K562 (cell line): ENCODE results near the gene ACOX1. TPM values are rescaled to one million over a fixed set of nuclear protein-coding genes. Genes with fewer than 3 reads are reported as not detected.
A peak's percentile ranks its signal among the peaks of the same experiment; 100 is the strongest.

Experiments
- BDP1 ChIP-seq: IDR thresholded peaks from 3 replicates; pipeline ENCODE4 v1.6.1; 2011; ENCODE audit not compliant: insufficient read length, insufficient read depth
- BHLHE40 ChIP-seq: IDR thresholded peaks from 2 replicates; pipeline ENCODE4 v1.6.1; 2011; ENCODE audit warnings: low read length, improper control_type of control experiment
- CHD1 ChIP-seq: fragments of 200-600 bp; sonication (generic); IDR thresholded peaks from one replicate; pipeline ENCODE4 v1.6.1; 2012; ENCODE audit warnings: mild to moderate bottlenecking, moderate library complexity, low read length, inconsistent platforms
- CREB3 ChIP-seq: fragments of 450-650 bp; conservative IDR thresholded peaks from 2 replicates; pipeline ENCODE4 v1.6.1; 2016; ENCODE audit warnings: missing genetic modification characterization, low read depth, mild to moderate bottlenecking, missing compliant biosample characterization, moderate library complexity
- CREM ChIP-seq: IDR thresholded peaks from 2 replicates; pipeline ENCODE4 v1.6.1; 2014; ENCODE audit warnings: antibody characterized with exemption, low read depth
- ELF2 ChIP-seq: fragments of 250-450 bp; sonication (Bioruptor Pico); IDR thresholded peaks from 2 replicates; pipeline ENCODE4 v1.5.0; 2021; ENCODE audit warnings: mild to moderate bottlenecking
- ESRRA ChIP-seq: fragments of 450-650 bp; IDR thresholded peaks from 2 replicates; pipeline ENCODE4 v1.6.1; 2014; ENCODE audit warnings: low read depth, mild to moderate bottlenecking, moderate library complexity, borderline replicate concordance
- HMG20A ChIP-seq: fragments of 450-650 bp; formaldehyde crosslinking; conservative IDR thresholded peaks from 2 replicates; pipeline ENCODE4 v1.4.0; 2020; ENCODE audit warnings: mild to moderate bottlenecking, mixed read lengths
- HSF4 ChIP-seq: fragments of 250-450 bp; sonication (Bioruptor Pico); IDR thresholded peaks from 2 replicates; pipeline ENCODE4 v2.1.2; 2022; ENCODE audit warnings: mild to moderate bottlenecking, moderate library complexity, borderline replicate concordance
- MCM5 ChIP-seq: fragments of 450-650 bp; IDR thresholded peaks from 2 replicates; pipeline ENCODE4 v1.6.1; 2016; ENCODE audit warnings: low read depth
- MEIS2 ChIP-seq: fragments of 450-650 bp; IDR thresholded peaks from 2 replicates; pipeline ENCODE4 v1.6.1; 2014; ENCODE audit warnings: mild to moderate bottlenecking; ENCODE audit not compliant: partially characterized antibody
- MIER1 ChIP-seq: fragments of 450-650 bp; IDR thresholded peaks from 2 replicates; pipeline ENCODE4 v1.6.1; 2016; ENCODE audit warnings: antibody characterized with exemption, mild to moderate bottlenecking, low read depth
- RBM25 ChIP-seq: fragments of 200-400 bp; formaldehyde crosslinking; IDR thresholded peaks from 2 replicates; pipeline ENCODE4 v1.6.1; 2018; ENCODE audit warnings: low read length, low read depth, moderate library complexity; ENCODE audit not compliant: severe bottlenecking
- SMAD3 ChIP-seq: fragments of 450-650 bp; formaldehyde crosslinking; conservative IDR thresholded peaks from 2 replicates; pipeline ENCODE4 v1.4.0; 2020; ENCODE audit warnings: mild to moderate bottlenecking
- SMAD4 ChIP-seq: fragments of 250-450 bp; sonication (Bioruptor Pico); conservative IDR thresholded peaks from 2 replicates; pipeline ENCODE4 v1.8.0; 2021; ENCODE audit warnings: inconsistent platforms, mild to moderate bottlenecking, moderate library complexity
- SMARCE1 ChIP-seq: fragments of 450-650 bp; IDR thresholded peaks from 2 replicates; pipeline ENCODE4 v1.7.1; 2016; ENCODE audit warnings: mild to moderate bottlenecking
- SREBF1 ChIP-seq: fragments of 150-350 bp; IDR thresholded peaks from 2 replicates; pipeline ENCODE4 v1.6.1; 2014; ENCODE audit warnings: antibody characterized with exemption, low read depth, low read length, borderline replicate concordance
- TAF9B ChIP-seq: fragments of 450-650 bp; IDR thresholded peaks from 2 replicates; pipeline ENCODE4 v1.6.1; 2018; ENCODE audit warnings: mild to moderate bottlenecking; ENCODE audit not compliant: partially characterized antibody
- TRIM28 ChIP-seq: fragments of 450-650 bp; IDR thresholded peaks from 2 replicates; pipeline ENCODE4 v1.6.1; 2017
- XRCC3 ChIP-seq: fragments of 450-650 bp; IDR thresholded peaks from 2 replicates; pipeline ENCODE4 v1.6.1; 2017; ENCODE audit warnings: mild to moderate bottlenecking, moderate library complexity
- ZNF277 ChIP-seq: fragments of 250-450 bp; sonication (Bioruptor Pico); IDR thresholded peaks from 2 replicates; pipeline ENCODE4 v1.8.0; 2022; ENCODE audit warnings: inconsistent platforms, mild to moderate bottlenecking, moderate library complexity, borderline replicate concordance
- ZNF3 ChIP-seq: fragments of 250-450 bp; sonication (Bioruptor Pico); IDR thresholded peaks from 2 replicates; pipeline ENCODE4 v1.5.0; 2021; ENCODE audit warnings: mild to moderate bottlenecking, moderate library complexity
- ZNF778 ChIP-seq: fragments of 450-650 bp; formaldehyde crosslinking; IDR thresholded peaks from 2 replicates; pipeline ENCODE4 v1.4.0; 2020; ENCODE audit warnings: mild to moderate bottlenecking, moderate library complexity
- polyA plus RNA-seq, 8 experiments: library from polyadenylated mRNA; depleted of rRNA in 4 of 8; stranded (reverse) in 5 of 8; unstranded in 3 of 8; fragments of >200 nt; fragmentation: Nextera tagmentation in 2 of 8; fragmentation: Illumina TruSeq in 1 of 8; extraction: Ambion mirVana in 2 of 8; extraction: Trizol in 1 of 8; gene quantifications; 2 replicates each; pipeline versions ENCODE4 v1.2.1 to v1.2.3, GENCODE V29; 2011 to 2014; ENCODE audit warnings: inconsistent platforms in 1 of 8, missing spikeins in 1 of 8
- total RNA-seq, 7 experiments: library from RNA; depleted of rRNA in 6 of 7; stranded (reverse); fragments of >200 nt in 6 of 7; fragmentation: Illumina TruSeq in 2 of 7; extraction: Trizol in 2 of 7; gene quantifications; 2 replicates each; pipeline versions ENCODE4 v1.2.1 to v1.2.3, GENCODE V29; 2011 to 2021; ENCODE audit warnings: low replicate concordance in 1 of 7
- TF ChIP-seq, protein P1 (sequence below): fragments of 450-650 bp; IDR thresholded peaks from 2 replicates; pipeline ENCODE4 v1.6.1; 2016; ENCODE audit warnings: borderline replicate concordance
- TF ChIP-seq, protein P2 (sequence below): fragments of 250-450 bp; sonication (Bioruptor Pico); IDR thresholded peaks from 2 replicates; pipeline ENCODE4 v1.4.0; 2020; ENCODE audit warnings: mild to moderate bottlenecking, moderate library complexity

ACOX1 gene
- total and polyA plus RNA-seq, 9 of the 15 experiments (the other 6 are each of a cell fraction or from before 2014, with no cell fraction given) = 7.8 to 24.1 (median 14.5) TPM

DNA sequence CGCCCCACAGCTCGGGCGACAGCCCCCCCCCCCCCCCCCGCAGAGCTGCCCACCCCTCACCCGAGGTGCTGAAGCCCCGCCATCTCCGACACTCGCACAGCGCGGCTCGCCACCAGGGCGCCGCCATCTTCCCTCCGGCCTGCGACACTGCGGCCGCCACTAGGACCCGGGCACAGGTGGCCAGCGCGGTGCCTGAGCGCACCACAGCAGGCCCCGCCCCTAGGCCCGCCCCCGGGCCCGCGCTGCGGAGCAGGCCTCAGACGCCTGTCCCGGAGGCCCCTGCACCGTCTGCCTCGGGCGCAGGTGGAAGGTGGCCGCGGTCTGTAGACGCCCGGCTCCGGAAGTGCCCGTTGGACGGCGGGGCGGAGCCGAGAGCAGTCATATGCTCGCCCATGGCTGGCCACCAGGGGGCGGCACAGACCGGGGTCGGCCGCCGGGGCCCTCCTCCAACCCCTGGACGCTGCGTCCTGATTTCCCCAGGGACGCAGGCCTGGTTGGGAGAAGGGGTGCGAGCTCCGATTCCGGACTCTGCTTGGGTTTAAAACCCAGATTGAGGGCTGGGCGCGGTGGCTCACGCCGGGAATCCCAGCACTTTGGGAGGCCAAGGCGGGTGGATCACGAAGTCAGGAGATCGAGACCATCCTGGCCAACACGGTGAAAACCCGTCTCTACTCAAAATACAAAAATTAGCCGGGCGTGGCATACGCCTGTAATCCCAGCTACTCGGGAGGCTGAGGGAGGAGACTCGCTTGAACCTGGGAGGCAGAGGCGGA, 74.0 kb downstream of the ACOX1 start, which contains the start of gene MRPL38 (continued):
- TF ChIP-seq MEIS2 = no peak
- TF ChIP-seq ZNF277 (CRISPR knock-in tag) = no peak
- TF ChIP-seq BHLHE40 = no peak
- TF ChIP-seq ELF2 = peak; percentile 78; the same call in 1 of the 2 replicates
- no peak for TF ChIP-seq RBM25
- no peak for TF ChIP-seq MCM5
- no peak for TF ChIP-seq HSF4 (CRISPR knock-in tag)
- TF ChIP-seq SMARCE1 = no peak
- TF ChIP-seq, protein P1, sequence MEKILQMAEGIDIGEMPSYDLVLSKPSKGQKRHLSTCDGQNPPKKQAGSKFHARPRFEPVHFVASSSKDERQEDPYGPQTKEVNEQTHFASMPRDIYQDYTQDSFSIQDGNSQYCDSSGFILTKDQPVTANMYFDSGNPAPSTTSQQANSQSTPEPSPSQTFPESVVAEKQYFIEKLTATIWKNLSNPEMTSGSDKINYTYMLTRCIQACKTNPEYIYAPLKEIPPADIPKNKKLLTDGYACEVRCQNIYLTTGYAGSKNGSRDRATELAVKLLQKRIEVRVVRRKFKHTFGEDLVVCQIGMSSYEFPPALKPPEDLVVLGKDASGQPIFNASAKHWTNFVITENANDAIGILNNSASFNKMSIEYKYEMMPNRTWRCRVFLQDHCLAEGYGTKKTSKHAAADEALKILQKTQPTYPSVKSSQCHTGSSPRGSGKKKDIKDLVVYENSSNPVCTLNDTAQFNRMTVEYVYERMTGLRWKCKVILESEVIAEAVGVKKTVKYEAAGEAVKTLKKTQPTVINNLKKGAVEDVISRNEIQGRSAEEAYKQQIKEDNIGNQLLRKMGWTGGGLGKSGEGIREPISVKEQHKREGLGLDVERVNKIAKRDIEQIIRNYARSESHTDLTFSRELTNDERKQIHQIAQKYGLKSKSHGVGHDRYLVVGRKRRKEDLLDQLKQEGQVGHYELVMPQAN = no peak; the same call in 1 of the 2 replicates
- TF ChIP-seq SMAD4 (CRISPR knock-in tag) = peak; percentile 95
- no peak for TF ChIP-seq SREBF1
- peak; percentile 79; the same call in 1 of the 2 replicates for TF ChIP-seq ESRRA
- no peak for TF ChIP-seq BDP1
- TF ChIP-seq, protein P2, sequence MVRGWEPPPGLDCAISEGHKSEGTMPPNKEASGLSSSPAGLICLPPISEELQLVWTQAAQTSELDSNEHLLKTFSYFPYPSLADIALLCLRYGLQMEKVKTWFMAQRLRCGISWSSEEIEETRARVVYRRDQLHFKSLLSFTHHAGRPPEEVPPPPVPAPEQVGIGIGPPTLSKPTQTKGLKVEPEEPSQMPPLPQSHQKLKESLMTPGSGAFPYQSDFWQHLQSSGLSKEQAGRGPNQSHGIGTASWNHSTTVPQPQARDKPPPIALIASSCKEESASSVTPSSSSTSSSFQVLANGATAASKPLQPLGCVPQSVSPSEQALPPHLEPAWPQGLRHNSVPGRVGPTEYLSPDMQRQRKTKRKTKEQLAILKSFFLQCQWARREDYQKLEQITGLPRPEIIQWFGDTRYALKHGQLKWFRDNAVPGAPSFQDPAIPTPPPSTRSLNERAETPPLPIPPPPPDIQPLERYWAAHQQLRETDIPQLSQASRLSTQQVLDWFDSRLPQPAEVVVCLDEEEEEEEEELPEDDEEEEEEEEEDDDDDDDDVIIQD (CRISPR knock-in tag) = no peak
- peak; percentile 13 for TF ChIP-seq TAF9B
- TF ChIP-seq XRCC3 = no peak
- TF ChIP-seq TRIM28 = no peak
- TF ChIP-seq MIER1 = no peak
- TF ChIP-seq HMG20A (CRISPR knock-in tag) = no peak
- TF ChIP-seq CREB3 = no peak
- no peak for TF ChIP-seq SMAD3 (CRISPR knock-in tag)
- TF ChIP-seq CHD1 = no peak
- TF ChIP-seq ZNF778 (CRISPR knock-in tag) = no peak
- no peak for TF ChIP-seq ZNF3 (CRISPR knock-in tag)
- TF ChIP-seq CREM = peak; percentile 73
